Naive thymus-derived CD4-positive, alpha-beta T cell (primary cell): Measurements from ENCODE around the gene DDX28. TPM values are rescaled to one million over a fixed set of nuclear protein-coding genes. Genes with fewer than 3 reads are reported as not detected.
"Not testable (repeated sequence)": the region's sequence is repeated elsewhere in the genome, so short reads cannot be mapped to it uniquely, and the experiment has no call there.

Experiments
- ATAC-seq: fragments of 150-1000 bp; cut with Tn5 transposase; 2 replicates; pipeline ENCODE4 v1.10.0; 2021; ENCODE audit warnings: mild to moderate bottlenecking, moderate library complexity
- CTCF ChIA-PET: fragments of 350-600 bp; sonication (Branson Sonifier 250); formaldehyde crosslinking; loops from one replicate; lab custom pipeline; 2021; ENCODE audit warnings: antibody characterized with exemption; lab: Charles Lee
- POLR2A ChIA-PET: fragments of 350-600 bp; sonication (Branson Sonifier 250); formaldehyde crosslinking; loops from one replicate; lab custom pipeline; 2021; ENCODE audit warnings: antibody characterized with exemption, inconsistent platforms; lab: Charles Lee
- DNase-seq, 9 donors: peaks; one replicate each; pipeline versions ENCODE4 v3.0.0 to v3.0.0-alpha.2; 2020 to 2022; ENCODE audit warnings: mixed read lengths in 1 of 9
- H3K27ac ChIP-seq: one replicate; pipeline ENCODE4 v1.7.0; 2013; ENCODE audit warnings: mild to moderate bottlenecking, low read depth, low read length, moderate library complexity
- H3K27me3 ChIP-seq, 2 donors: one replicate each; pipeline ENCODE4 v1.7.0; 2013; ENCODE audit warnings: low read length in 2 of 2, mild to moderate bottlenecking in 2 of 2, moderate library complexity in 2 of 2; ENCODE audit not compliant: control insufficient read depth in 2 of 2, insufficient read depth in 2 of 2
- H3K36me3 ChIP-seq, 3 experiments: 1 replicate in 2 of 3; 2 replicates in 1 of 3; pipeline ENCODE4 v1.7.0; 2013; ENCODE audit warnings: low read length in 3 of 3, mild to moderate bottlenecking in 3 of 3, moderate library complexity in 1 of 3; ENCODE audit not compliant: insufficient read depth in 3 of 3, control insufficient read depth in 2 of 3
- H3K4me1 ChIP-seq, 2 donors: one replicate each; pipeline ENCODE4 v1.7.0; 2013; ENCODE audit warnings: low read length in 2 of 2, mild to moderate bottlenecking in 2 of 2, moderate library complexity in 1 of 2; ENCODE audit not compliant: control insufficient read depth in 2 of 2, insufficient read depth in 2 of 2
- H3K4me3 ChIP-seq: 2 replicates; pipeline ENCODE4 v1.7.0; 2013; ENCODE audit warnings: mild to moderate bottlenecking, low read length
- H3K9me3 ChIP-seq, 3 experiments: 1 replicate in 2 of 3; 2 replicates in 1 of 3; pipeline ENCODE4 v1.7.0; 2013; ENCODE audit warnings: low read length in 3 of 3; ENCODE audit not compliant: control insufficient read depth in 2 of 3
- H3K27ac Mint-ChIP-seq, 9 donors: one replicate each; pipeline ENCODE4 v1.8.0; 2020 to 2022; ENCODE audit warnings: mixed read lengths in 9 of 9, mild to moderate bottlenecking in 8 of 9, moderate library complexity in 5 of 9, inconsistent platforms in 2 of 9
- H3K27me3 Mint-ChIP-seq, 5 donors: one replicate each; pipeline ENCODE4 v1.8.0; 2021 to 2022; ENCODE audit warnings: mixed read lengths in 5 of 5, mild to moderate bottlenecking in 1 of 5
- H3K36me3 Mint-ChIP-seq, 5 donors: one replicate each; pipeline ENCODE4 v1.8.0; 2020 to 2022; ENCODE audit warnings: mixed read lengths in 5 of 5, mild to moderate bottlenecking in 3 of 5, inconsistent platforms in 1 of 5
- H3K4me1 Mint-ChIP-seq, 7 donors: one replicate each; pipeline ENCODE4 v1.8.0; 2020 to 2022; ENCODE audit warnings: mixed read lengths in 7 of 7, mild to moderate bottlenecking in 3 of 7, inconsistent platforms in 1 of 7
- H3K4me3 Mint-ChIP-seq, 10 donors: one replicate each; pipeline ENCODE4 v1.8.0; 2020 to 2022; ENCODE audit warnings: mild to moderate bottlenecking in 10 of 10, mixed read lengths in 10 of 10, moderate library complexity in 6 of 10, inconsistent platforms in 2 of 10
- H3K9me3 Mint-ChIP-seq, 11 donors: one replicate each; pipeline ENCODE4 v1.8.0; 2020 to 2022; ENCODE audit warnings: mixed read lengths in 11 of 11, mild to moderate bottlenecking in 4 of 11, inconsistent platforms in 1 of 11, moderate library complexity in 1 of 11
- intact Hi-C, 2 donors: fragments of 100-400 bp; cut with micrococcal nuclease; formaldehyde crosslinking; loops; one replicate each; pipeline ENCODE4 v1.15.1; 2023
- polyA plus RNA-seq, 2 donors: library from polyadenylated mRNA; unstranded; fragments of 300-500 nt; fragmentation: Illumina TruSeq; gene quantifications; one replicate each; pipeline ENCODE4 v1.2.3, GENCODE V29; 2021
- total RNA-seq, 6 experiments: library from RNA in 5 of 6; stranded (reverse) in 5 of 6; gene quantifications; 1 replicate in 5 of 6; 2 replicates in 1 of 6; pipeline ENCODE4 v1.2.3 and lab custom pipeline; 2021 to 2026

The DDX28 gene
- total and polyA plus RNA-seq, 7 experiments from 2014 or later, result 15.5 to 67.7 (median 19.5) TPM

DNA sequence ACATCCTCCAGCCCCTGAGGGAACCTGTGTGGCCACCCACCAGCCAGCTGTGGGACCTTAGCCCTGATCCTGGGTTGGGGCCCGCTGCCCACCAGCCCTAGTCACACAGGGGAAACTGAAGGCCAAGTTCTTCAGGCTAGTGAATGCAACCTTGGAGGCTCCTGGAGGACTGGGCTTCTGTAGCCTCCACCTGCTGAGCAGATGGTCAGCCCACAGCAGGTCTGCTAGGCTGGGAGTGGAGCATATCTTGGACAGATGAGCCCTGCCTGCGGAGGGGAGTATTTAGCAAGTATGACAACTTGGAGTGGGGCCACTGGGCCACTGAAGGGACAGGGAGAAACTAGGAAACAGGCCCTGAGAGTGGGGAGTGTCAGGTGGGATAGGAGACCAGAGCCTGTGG, 46.8 kb downstream of the DDX28 start:
- no peaks in the 10 kb centered on the region for H3K27me3 ChIP-seq
- H3K27me3 Mint-ChIP-seq, result peaks cover 0 to 10% (median 0%) of the 10 kb centered on the region in 5 donors
- no peaks in the 10 kb centered on the region for H3K9me3 ChIP-seq
- no peak overlapping the region for H3K27ac ChIP-seq
- H3K4me1 Mint-ChIP-seq, result peaks cover 0 to 5% (median 0%) of the 10 kb centered on the region in 7 donors
- no peaks in the 10 kb centered on the region for H3K36me3 Mint-ChIP-seq
- no peaks in the 10 kb centered on the region for H3K9me3 Mint-ChIP-seq
- H3K4me3 ChIP-seq, result no peak overlapping the region
- H3K4me1 ChIP-seq, result no peaks in the 10 kb centered on the region
- peak overlapping the region in 2 of 9 donors; percentile 40 to 71 for H3K27ac Mint-ChIP-seq
- CTCF ChIA-PET, result interaction anchor here (0.6 kb wide), 1 partner anchor 23 kb away, joined by 3 read pairs; the partner anchor contains the start of gene DPEP2
- DNase-seq, result no peak
- no peak for ATAC-seq
- no peaks in the 10 kb centered on the region for H3K36me3 ChIP-seq
- H3K4me3 Mint-ChIP-seq, result no peak overlapping the region
- intact Hi-C loops, result no loop called here
- POLR2A ChIA-PET, result no interaction called here

DNA sequence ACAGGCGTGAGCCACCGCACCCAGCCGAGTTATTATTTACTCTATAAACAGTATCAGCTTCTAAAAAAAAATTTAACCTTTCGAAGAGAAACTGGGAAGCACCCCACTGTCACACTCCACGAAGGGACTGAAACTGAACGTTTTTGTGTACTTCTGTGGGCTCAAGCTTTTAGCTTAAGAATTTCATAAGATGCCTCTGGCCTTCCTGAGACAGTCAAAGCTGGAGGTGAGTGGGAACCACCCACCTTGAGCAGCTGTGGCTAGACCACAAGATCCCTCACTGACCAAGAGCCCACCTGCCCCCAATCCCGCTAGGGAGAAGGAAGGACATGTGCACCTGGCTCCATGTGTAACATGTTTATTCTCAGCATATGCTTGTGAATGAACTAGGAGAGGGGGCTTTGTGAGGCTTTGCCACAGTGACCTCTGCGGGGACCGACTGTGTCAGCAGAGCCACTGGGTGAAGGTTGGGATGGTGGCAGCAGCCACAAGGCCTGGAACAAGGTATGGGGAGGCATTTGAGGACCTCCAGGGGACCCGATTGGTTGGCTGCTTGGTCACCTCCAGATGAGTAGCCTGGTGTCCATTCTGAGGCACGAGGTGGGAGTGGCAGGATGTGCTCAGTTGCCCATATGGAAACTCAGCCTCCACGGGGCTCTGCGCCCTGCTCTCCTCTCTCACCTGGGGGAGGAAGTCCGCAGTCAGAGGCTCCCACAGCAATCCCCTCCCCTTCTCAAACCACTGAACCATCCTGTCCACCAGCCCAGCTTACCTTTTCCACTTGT, 47.5 kb downstream of the DDX28 start:
- intact Hi-C loops, result no loop called here
- POLR2A ChIA-PET, result interaction anchor here (1.0 kb wide), 1 partner anchor 8 kb away, joined by 3 read pairs; no protein-coding TSS in a partner anchor

DNA sequence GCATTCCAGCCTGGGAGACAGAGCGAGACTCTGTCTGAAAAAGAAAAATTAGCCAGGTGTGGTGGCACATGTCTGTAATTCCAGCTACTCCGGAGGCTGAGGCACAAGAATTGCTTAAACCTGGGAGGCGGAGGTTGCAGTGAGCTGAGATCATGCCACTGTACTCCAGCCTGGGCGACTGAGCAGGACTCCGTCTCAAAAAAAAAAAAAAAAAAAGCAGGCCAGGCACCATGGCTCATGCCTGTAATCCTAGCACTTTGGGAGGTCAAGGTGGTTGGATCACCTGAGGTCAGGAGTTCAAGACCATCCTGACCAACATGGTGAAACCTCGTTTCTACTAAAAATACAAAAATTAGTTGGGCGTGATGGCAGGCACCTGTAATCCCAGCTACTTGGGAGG, 50.7 kb downstream of the DDX28 start:
- CTCF ChIA-PET, intact Hi-C loops, DNase-seq, H3K9me3 Mint-ChIP-seq, H3K4me1 ChIP-seq, H3K27ac Mint-ChIP-seq, H3K4me3 ChIP-seq, H3K9me3 ChIP-seq, H3K36me3 Mint-ChIP-seq, H3K4me3 Mint-ChIP-seq, H3K27ac ChIP-seq, H3K27me3 ChIP-seq, H3K36me3 ChIP-seq, ATAC-seq, H3K27me3 Mint-ChIP-seq: not testable (repeated sequence)
- POLR2A ChIA-PET, result interaction anchor here (0.8 to 2.4 kb wide), 3 partner anchors 8 to 457 kb away, joined by 3 to 6 read pairs (median 3); partner anchors contain the start of gene PSMB10
- H3K4me1 Mint-ChIP-seq, result peaks cover 10 to 19% (median 13%) of the 10 kb centered on the region in 7 donors

More for the DNA sequence above, 47.5 kb downstream of the DDX28 start:
- CTCF ChIA-PET, result interaction anchor here (0.6 kb wide), 1 partner anchor 24 kb away, joined by 3 read pairs; the partner anchor contains the start of gene DPEP2
- peak in 1 of 9 donors; percentile 6 for DNase-seq
- Mint-ChIP-seq H3K9me3 (no peaks in the 10 kb centered on the region), H3K36me3 (no peaks in the 10 kb centered on the region), H3K27me3 (peaks cover 0 to 10% (median 0%) of the 10 kb centered on the region in 5 donors), H3K4me1 (peaks cover 0 to 5% (median 0%) of the 10 kb centered on the region in 7 donors), H3K4me3 (no peak overlapping the region), H3K27ac (peak overlapping the region in 3 of 9 donors; percentile 16 to 71 (median 40))
- no peak overlapping the region for H3K27ac ChIP-seq
- no peak for ATAC-seq
- no peaks in the 10 kb centered on the region for H3K4me1 ChIP-seq
- H3K4me3 ChIP-seq, result no peak overlapping the region
- no peaks in the 10 kb centered on the region for H3K9me3 ChIP-seq
- no peaks in the 10 kb centered on the region for H3K27me3 ChIP-seq
- no peaks in the 10 kb centered on the region for H3K36me3 ChIP-seq

DNA sequence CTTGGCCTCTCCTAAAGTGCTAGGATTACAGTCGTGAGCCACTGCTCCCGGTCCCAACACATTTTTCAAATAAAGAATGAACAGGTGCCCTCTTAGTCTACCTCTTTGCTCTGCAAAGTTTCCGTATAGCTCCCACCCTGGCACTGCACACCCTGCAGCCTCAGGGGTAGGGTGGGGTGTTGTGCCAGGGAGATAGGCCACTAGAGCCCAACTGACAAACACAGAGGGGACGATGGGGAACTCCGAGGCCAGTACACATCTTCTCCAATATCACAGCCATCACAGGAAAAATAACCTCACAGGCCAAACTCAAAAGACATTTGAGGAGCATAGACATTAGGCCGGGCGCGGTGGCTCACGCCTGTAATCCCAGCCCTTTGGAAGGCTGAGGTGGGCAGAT, 51.9 kb downstream of the DDX28 start:
- CTCF ChIA-PET, result no interaction called here

More for the DNA sequence above, 51.9 kb downstream of the DDX28 start:
- H3K4me3 Mint-ChIP-seq, result peak overlapping the region in 5 of 10 donors; percentile 34 to 78 (median 41)
- intact Hi-C loops, result no loop called here
- H3K9me3 Mint-ChIP-seq, result peaks cover 0 to 2% (median 0%) of the 10 kb centered on the region in 11 donors
- H3K4me1 ChIP-seq, result peaks cover 10 to 14% of the 10 kb centered on the region in 2 donors
- no peaks in the 10 kb centered on the region for H3K27me3 ChIP-seq
- H3K36me3 ChIP-seq, result no peaks in the 10 kb centered on the region
- peaks cover 16 to 25% (median 23%) of the 10 kb centered on the region in 7 donors for H3K4me1 Mint-ChIP-seq
- H3K4me3 ChIP-seq, result no peak overlapping the region
- H3K36me3 Mint-ChIP-seq, result no peaks in the 10 kb centered on the region
- no peak overlapping the region for H3K27ac ChIP-seq
- peak overlapping the region in 5 of 9 donors; percentile 61 to 88 (median 75) for H3K27ac Mint-ChIP-seq
- peaks cover 0 to 4% (median 0%) of the 10 kb centered on the region in 5 donors for H3K27me3 Mint-ChIP-seq
- POLR2A ChIA-PET, result interaction anchor here (3.5 kb wide), 1 partner anchor 12 kb away, joined by 17 read pairs; no protein-coding TSS in a partner anchor
- ATAC-seq, result no peak
- H3K9me3 ChIP-seq, result no peaks in the 10 kb centered on the region
- no peak for DNase-seq

Other genes with a start within 250 kb of the DDX28 start
- 10 to 100 TPM; 22.3 to 26.6 (median 24.7) TPM for gene RANBP10, start 216.7 kb downstream of the DDX28 start, total RNA-seq
- 10 to 100 TPM in 1 of 2 donors, 1 to 10 TPM in 1; 9.3 to 13.5 TPM for gene RANBP10, start 216.7 kb downstream of the DDX28 start, polyA plus RNA-seq
- 1 to 10 TPM in 1 of 5 experiments, under 1 TPM in 4; 0.24 to 1.1 (median 0.54) TPM for gene TSNAXIP1, start 216.3 kb downstream of the DDX28 start, total RNA-seq
- not detected for gene TSNAXIP1, start 216.3 kb downstream of the DDX28 start, polyA plus RNA-seq
- 10 to 100 TPM; 29.0 to 62.7 (median 44.6) TPM for gene THAP11, start 180.9 kb downstream of the DDX28 start, total RNA-seq
- gene THAP11, start 180.9 kb downstream of the DDX28 start, polyA plus RNA-seq, result 100 to 1,000 TPM; 134 to 204 TPM
- gene NUTF2, start 176.3 kb downstream of the DDX28 start, total RNA-seq, result 100 to 1,000 TPM in 1 of 5 experiments, 10 to 100 TPM in 4; 34.7 to 125 (median 40.4) TPM
- gene NUTF2, start 176.3 kb downstream of the DDX28 start, polyA plus RNA-seq, result 100 to 1,000 TPM in 1 of 2 donors, 10 to 100 TPM in 1; 98.0 to 118 TPM
- gene CENPT, start 175.5 kb downstream of the DDX28 start, total RNA-seq, result 100 to 1,000 TPM in 3 of 5 experiments, 10 to 100 TPM in 2; 56.7 to 128 (median 100) TPM
- 10 to 100 TPM; 11.8 to 22.7 TPM for gene CENPT, start 175.5 kb downstream of the DDX28 start, polyA plus RNA-seq
- 100 to 1,000 TPM; 103 to 166 (median 122) TPM for gene EDC4, start 150.2 kb downstream of the DDX28 start, total RNA-seq
- gene EDC4, start 150.2 kb downstream of the DDX28 start, polyA plus RNA-seq, result 10 to 100 TPM; 34.8 to 52.4 TPM
- 1 to 10 TPM; 1.1 to 6.4 (median 3.2) TPM for gene NRN1L, start 138.3 kb downstream of the DDX28 start, total RNA-seq
- not detected for gene NRN1L, start 138.3 kb downstream of the DDX28 start, polyA plus RNA-seq
- 10 to 100 TPM; 18.0 to 28.5 (median 23.3) TPM for gene PSKH1, start 130.0 kb downstream of the DDX28 start, total RNA-seq
- 10 to 100 TPM; 20.7 to 34.0 TPM for gene PSKH1, start 130.0 kb downstream of the DDX28 start, polyA plus RNA-seq
- 10 to 100 TPM in 2 of 5 experiments, 1 to 10 TPM in 3; 7.9 to 15.1 (median 9.3) TPM for gene CTRL, start 91.4 kb downstream of the DDX28 start, total RNA-seq
- 1 to 10 TPM; 1.3 to 2.5 TPM for gene CTRL, start 91.4 kb downstream of the DDX28 start, polyA plus RNA-seq
- gene PSMB10, start 86.4 kb downstream of the DDX28 start, total RNA-seq, result 100 to 1,000 TPM; 101 to 370 (median 142) TPM
- 100 to 1,000 TPM; 522 to 542 TPM for gene PSMB10, start 86.4 kb downstream of the DDX28 start, polyA plus RNA-seq
- gene LCAT, start 79.1 kb downstream of the DDX28 start, total RNA-seq, result 10 to 100 TPM in 4 of 5 experiments, 1 to 10 TPM in 1; 9.4 to 23.6 (median 19.6) TPM
- gene LCAT, start 79.1 kb downstream of the DDX28 start, polyA plus RNA-seq, result 1 to 10 TPM in 1 of 2 donors, under 1 TPM in 1; 0.33 to 1.5 TPM
- gene SLC12A4, start 54.6 kb downstream of the DDX28 start, total RNA-seq, result 10 to 100 TPM; 22.8 to 44.4 (median 31.3) TPM
- gene SLC12A4, start 54.6 kb downstream of the DDX28 start, polyA plus RNA-seq, result 1 to 10 TPM; 3.8 to 8.0 TPM
- 1 to 10 TPM in 4 of 5 experiments, under 1 TPM in 1; 0.10 to 2.3 (median 1.6) TPM for gene DPEP3, start 42.7 kb downstream of the DDX28 start, total RNA-seq
- gene DPEP3, start 42.7 kb downstream of the DDX28 start, polyA plus RNA-seq, result under 1 TPM; 0.37 to 0.44 TPM
- gene DPEP2, start 23.7 kb downstream of the DDX28 start, total RNA-seq, result 100 to 1,000 TPM in 2 of 5 experiments, 10 to 100 TPM in 3; 26.7 to 159 (median 85.1) TPM
- 10 to 100 TPM; 54.3 to 57.7 TPM for gene DPEP2, start 23.7 kb downstream of the DDX28 start, polyA plus RNA-seq
- gene DPEP2NB, start 7.3 kb downstream of the DDX28 start, total RNA-seq, result not detected
- gene DPEP2NB, start 7.3 kb downstream of the DDX28 start, polyA plus RNA-seq, result not detected
- gene DUS2, start 52 bp upstream of the DDX28 start, total RNA-seq, result 10 to 100 TPM; 13.6 to 25.9 (median 18.3) TPM
- gene DUS2, start 52 bp upstream of the DDX28 start, polyA plus RNA-seq, result 10 to 100 TPM in 1 of 2 donors, 1 to 10 TPM in 1; 8.7 to 13.7 TPM
- 100 to 1,000 TPM; 120 to 151 (median 147) TPM for gene NFATC3, start 62.1 kb upstream of the DDX28 start, total RNA-seq
- 100 to 1,000 TPM in 1 of 2 donors, 10 to 100 TPM in 1; 75.8 to 109 TPM for gene NFATC3, start 62.1 kb upstream of the DDX28 start, polyA plus RNA-seq
- not detected for gene ESRP2, start 212.9 kb upstream of the DDX28 start, total RNA-seq
- gene ESRP2, start 212.9 kb upstream of the DDX28 start, polyA plus RNA-seq, result under 1 TPM; 0.11 to 0.29 TPM
- gene PLA2G15, start 222.1 kb upstream of the DDX28 start, total RNA-seq, result 10 to 100 TPM in 2 of 5 experiments, 1 to 10 TPM in 3; 8.5 to 16.8 (median 9.9) TPM
- gene PLA2G15, start 222.1 kb upstream of the DDX28 start, polyA plus RNA-seq, result 10 to 100 TPM in 1 of 2 donors, 1 to 10 TPM in 1; 6.8 to 15.6 TPM
- gene SLC7A6, start 241.3 kb upstream of the DDX28 start, total RNA-seq, result 100 to 1,000 TPM; 112 to 248 (median 207) TPM
- 10 to 100 TPM; 29.3 to 31.1 TPM for gene SLC7A6, start 241.3 kb upstream of the DDX28 start, polyA plus RNA-seq